H9 (cell line): ENCODE data around the gene NOTCH1. TPM values are rescaled to one million over a fixed set of nuclear protein-coding genes. Genes with fewer than 3 reads are reported as not detected.

ENCODE experiments used
- DNase-seq: peaks from one replicate; pipeline ENCODE4 v3.0.0-alpha.2; 2017
- H2AFZ ChIP-seq: one replicate; pipeline ENCODE4 v1.6.1; 2013; ENCODE audit warnings: mild to moderate bottlenecking, low read length, control low read depth, moderate library complexity
- H2AK5ac ChIP-seq: 2 replicates; pipeline ENCODE4 v1.6.1; 2013; ENCODE audit warnings: low read length, control low read depth, mixed read lengths; ENCODE audit not compliant: insufficient read length
- H2BK120ac ChIP-seq: one replicate; pipeline ENCODE4 v1.6.1; 2013; ENCODE audit warnings: low read depth, mild to moderate bottlenecking, low read length, control low read depth, inconsistent platforms; ENCODE audit not compliant: poor library complexity, severe bottlenecking
- H2BK12ac ChIP-seq: 2 replicates; pipeline ENCODE4 v1.6.1; 2013; ENCODE audit warnings: low read length, control low read depth, mixed read lengths, low read depth; ENCODE audit not compliant: insufficient read length
- H2BK15ac ChIP-seq: 2 replicates; pipeline ENCODE4 v1.6.1; 2013; ENCODE audit warnings: low read depth, low read length, control low read depth
- H2BK20ac ChIP-seq: one replicate; pipeline ENCODE4 v1.6.1; 2013; ENCODE audit warnings: low read depth, mild to moderate bottlenecking, low read length, control low read depth, inconsistent platforms; ENCODE audit not compliant: poor library complexity, severe bottlenecking
- H2BK5ac ChIP-seq: 2 replicates; pipeline ENCODE4 v1.6.1; 2013; ENCODE audit warnings: low read length, control low read depth, mixed read lengths; ENCODE audit not compliant: insufficient read length
- H3K14ac ChIP-seq: 2 replicates; pipeline ENCODE4 v1.6.1; 2013; ENCODE audit warnings: low read length, control low read depth; ENCODE audit not compliant: insufficient read depth
- H3K18ac ChIP-seq: 2 replicates; pipeline ENCODE4 v1.6.1; 2013; ENCODE audit warnings: low read depth, mild to moderate bottlenecking, mixed read lengths, low read length, control low read depth; ENCODE audit not compliant: insufficient read length
- H3K23ac ChIP-seq: 2 replicates; pipeline ENCODE4 v1.6.1; 2013; ENCODE audit warnings: low read length, control low read depth, mixed read lengths, low read depth; ENCODE audit not compliant: insufficient read length
- H3K23me2 ChIP-seq: 2 replicates; pipeline ENCODE4 v1.6.1; 2013; ENCODE audit warnings: low read depth, mild to moderate bottlenecking, mixed read lengths, low read length, control low read depth; ENCODE audit not compliant: insufficient read length, poor library complexity, severe bottlenecking
- H3K27ac ChIP-seq: 2 replicates; pipeline ENCODE4 v1.5.1; 2013; ENCODE audit warnings: low read length, control low read depth, mixed read lengths, low read depth; ENCODE audit not compliant: insufficient read length
- H3K27me3 ChIP-seq: 2 replicates; pipeline ENCODE4 v1.6.1; 2013; ENCODE audit warnings: low read length, control low read depth, inconsistent platforms; ENCODE audit not compliant: insufficient read depth
- H3K4ac ChIP-seq: 2 replicates; pipeline ENCODE4 v1.6.1; 2013; ENCODE audit warnings: low read depth, mild to moderate bottlenecking, control low read depth, inconsistent platforms, low read length, moderate library complexity
- H3K4me1 ChIP-seq: 2 replicates; pipeline ENCODE4 v1.6.1; 2013; ENCODE audit warnings: low read length, control low read depth, inconsistent platforms; ENCODE audit not compliant: insufficient read depth
- H3K4me2 ChIP-seq: 2 replicates; pipeline ENCODE4 v1.6.1; 2013; ENCODE audit warnings: low read length, control low read depth, mixed read lengths; ENCODE audit not compliant: insufficient read length, insufficient read depth
- H3K56ac ChIP-seq: 2 replicates; pipeline ENCODE4 v1.6.1; 2013; ENCODE audit warnings: low read depth, mild to moderate bottlenecking, mixed read lengths, low read length, control low read depth; ENCODE audit not compliant: insufficient read length
- H3K79me1 ChIP-seq: 2 replicates; pipeline ENCODE4 v1.6.1; 2013; ENCODE audit warnings: low read depth, mild to moderate bottlenecking, moderate library complexity, low read length, control low read depth, inconsistent platforms; ENCODE audit not compliant: insufficient read depth, poor library complexity, severe bottlenecking
- H3K79me2 ChIP-seq: 2 replicates; pipeline ENCODE4 v1.6.1; 2013; ENCODE audit warnings: low read length, control low read depth, inconsistent platforms; ENCODE audit not compliant: insufficient read depth
- H3K9ac ChIP-seq: 2 replicates; pipeline ENCODE4 v1.6.1; 2013; ENCODE audit warnings: low read length, control low read depth, mixed read lengths; ENCODE audit not compliant: insufficient read length; ENCODE audit errors: extremely low read depth
- H3K9me3 ChIP-seq: one replicate; pipeline ENCODE4 v1.6.1; 2013; ENCODE audit warnings: low read depth, low read length, inconsistent platforms; ENCODE audit not compliant: control insufficient read depth
- H3T11ph ChIP-seq: one replicate; pipeline ENCODE4 v1.6.1; 2013; ENCODE audit warnings: mild to moderate bottlenecking, low read length, control low read depth, inconsistent platforms
- H4K20me1 ChIP-seq: one replicate; pipeline ENCODE4 v1.6.1; 2013; ENCODE audit not compliant: control insufficient read depth, insufficient read length, insufficient read depth
- H4K5ac ChIP-seq: 2 replicates; pipeline ENCODE4 v1.6.1; 2013; ENCODE audit warnings: low read depth, mild to moderate bottlenecking, mixed read lengths, low read length, control low read depth; ENCODE audit not compliant: insufficient read length
- H4K8ac ChIP-seq: replicated peaks from 2 replicates; pipeline ENCODE4 v1.6.1; 2013; ENCODE audit warnings: low read length, control low read depth, mixed read lengths, low read depth; ENCODE audit not compliant: insufficient read length
- H4K91ac ChIP-seq: 2 replicates; pipeline ENCODE4 v1.6.1; 2013; ENCODE audit warnings: low read depth, mild to moderate bottlenecking, moderate library complexity, mixed read lengths, low read length, control low read depth; ENCODE audit not compliant: insufficient read length
- H3K27ac Mint-ChIP-seq, 3 experiments: 2 replicates in 2 of 3; 3 replicates in 1 of 3; pipeline ENCODE4 v1.8.0; 2020 to 2021; ENCODE audit warnings: mixed read lengths in 3 of 3, mild to moderate bottlenecking in 1 of 3, moderate library complexity in 1 of 3
- H3K27me3 Mint-ChIP-seq: 2 replicates; pipeline ENCODE4 v1.8.0; 2021; ENCODE audit warnings: low read depth, mild to moderate bottlenecking, moderate library complexity, mixed read lengths
- H3K36me3 Mint-ChIP-seq, 3 experiments: 2 replicates in 2 of 3; 3 replicates in 1 of 3; pipeline ENCODE4 v1.8.0; 2020 to 2021; ENCODE audit warnings: low read depth in 3 of 3, mixed read lengths in 3 of 3; ENCODE audit not compliant: insufficient read depth in 1 of 3
- H3K4me1 Mint-ChIP-seq, 2 experiments: 2 replicates each; pipeline ENCODE4 v1.8.0; 2020; ENCODE audit warnings: mixed read lengths in 2 of 2
- H3K4me3 Mint-ChIP-seq, 2 experiments: 2 replicates in 1 of 2; 3 replicates in 1 of 2; pipeline ENCODE4 v1.8.0; 2020 to 2021; ENCODE audit warnings: mild to moderate bottlenecking in 2 of 2, mixed read lengths in 2 of 2, moderate library complexity in 1 of 2
- H3K9me3 Mint-ChIP-seq, 2 experiments: 2 replicates in 1 of 2; 3 replicates in 1 of 2; pipeline ENCODE4 v1.8.0; 2020; ENCODE audit warnings: mild to moderate bottlenecking in 2 of 2, mixed read lengths in 2 of 2, moderate library complexity in 1 of 2
- WGBS: extraction: QIAGEN DNeasy Blood & Tissue Kit; methylation state at CpG from one replicate; pipeline ENCODE4 v1.1.7; 2013; ENCODE audit warnings: missing lambda C conversion rate, low lambda C conversion rate, mixed read lengths; ENCODE audit not compliant: insufficient read length; ENCODE audit errors: extremely low coverage; 5-methylcytosine and 5-hydroxymethylcytosine counted together
- total RNA-seq: library from RNA; stranded (reverse); gene quantifications from 2 replicates; pipeline ENCODE4 v1.2.1, GENCODE V29; 2021
- TF ChIP-seq, protein P1 (sequence below): fragments of 200-600 bp; sonication (generic); conservative IDR thresholded peaks from 3 replicates; pipeline ENCODE4 v1.8.0; 2021; ENCODE audit warnings: antibody characterized with exemption, mild to moderate bottlenecking

The NOTCH1 gene
- total RNA-seq, 1 experiment from 2014 or later, result 71.6 TPM

GRCh38 chr9:136544964-136545691 lies 720 bp downstream of the NOTCH1 start:
- H3K14ac ChIP-seq, result no peak overlapping the region
- Mint-ChIP-seq H3K4me1 (peaks cover 29 to 45% of the 10 kb centered on the region in 2 experiments), H3K9me3 (no peaks in the 10 kb centered on the region), H3K4me3 (peak overlapping the region; percentile 80 to 89), H3K27ac (no peak overlapping the region), H3K36me3 (peaks cover 9 to 32% (median 26%) of the 10 kb centered on the region in 3 experiments; a peak in 6 of 7 replicates), H3K27me3 (no peaks in the 10 kb centered on the region; the same call in 1 of the 2 replicates)
- no peaks in the 10 kb centered on the region for H3K4me1 ChIP-seq
- no peak overlapping the region for H2BK15ac ChIP-seq
- no peak overlapping the region for H2BK12ac ChIP-seq
- H3K23ac ChIP-seq, result no peak overlapping the region
- no peak overlapping the region for H4K5ac ChIP-seq
- no peak overlapping the region for H2BK5ac ChIP-seq
- H3K79me1 ChIP-seq, result peaks cover 9% of the 10 kb centered on the region
- DNase-seq, result no peak
- H2BK120ac ChIP-seq, result no peak overlapping the region
- H2AFZ ChIP-seq, result no peak overlapping the region
- no peak overlapping the region for H3K18ac ChIP-seq
- H3K23me2 ChIP-seq, result peaks cover 10% of the 10 kb centered on the region
- no peak overlapping the region for H4K91ac ChIP-seq
- H3K79me2 ChIP-seq, result peaks cover 2% of the 10 kb centered on the region; the same call in 1 of the 2 replicates
- no peak overlapping the region for H3T11ph ChIP-seq
- no CpG with 5 or more reads among the region's 82 CpGs for WGBS
- TF ChIP-seq, protein P1, sequence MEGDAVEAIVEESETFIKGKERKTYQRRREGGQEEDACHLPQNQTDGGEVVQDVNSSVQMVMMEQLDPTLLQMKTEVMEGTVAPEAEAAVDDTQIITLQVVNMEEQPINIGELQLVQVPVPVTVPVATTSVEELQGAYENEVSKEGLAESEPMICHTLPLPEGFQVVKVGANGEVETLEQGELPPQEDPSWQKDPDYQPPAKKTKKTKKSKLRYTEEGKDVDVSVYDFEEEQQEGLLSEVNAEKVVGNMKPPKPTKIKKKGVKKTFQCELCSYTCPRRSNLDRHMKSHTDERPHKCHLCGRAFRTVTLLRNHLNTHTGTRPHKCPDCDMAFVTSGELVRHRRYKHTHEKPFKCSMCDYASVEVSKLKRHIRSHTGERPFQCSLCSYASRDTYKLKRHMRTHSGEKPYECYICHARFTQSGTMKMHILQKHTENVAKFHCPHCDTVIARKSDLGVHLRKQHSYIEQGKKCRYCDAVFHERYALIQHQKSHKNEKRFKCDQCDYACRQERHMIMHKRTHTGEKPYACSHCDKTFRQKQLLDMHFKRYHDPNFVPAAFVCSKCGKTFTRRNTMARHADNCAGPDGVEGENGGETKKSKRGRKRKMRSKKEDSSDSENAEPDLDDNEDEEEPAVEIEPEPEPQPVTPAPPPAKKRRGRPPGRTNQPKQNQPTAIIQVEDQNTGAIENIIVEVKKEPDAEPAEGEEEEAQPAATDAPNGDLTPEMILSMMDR, result no peak
- no peaks in the 10 kb centered on the region for H3K9me3 ChIP-seq
- H2AK5ac ChIP-seq, result no peak overlapping the region
- H3K4me2 ChIP-seq, result peak overlapping the region; percentile 60
- H4K20me1 ChIP-seq, result no peaks in the 10 kb centered on the region
- H3K4ac ChIP-seq, result no peak overlapping the region
- H2BK20ac ChIP-seq, result no peak overlapping the region
- H3K56ac ChIP-seq, result no peak overlapping the region
- no peak overlapping the region for H3K27ac ChIP-seq
- H3K9ac ChIP-seq, result no peak overlapping the region
- no peak overlapping the region for H4K8ac ChIP-seq
- no peaks in the 10 kb centered on the region for H3K27me3 ChIP-seq
